Limb (tissue), 2 donors: ENCODE data around the gene NPPA.

Experiments used
- DNase-seq, 2 donors: peaks; one replicate each; pipeline ENCODE4 v3.0.0-alpha.2; 2016; ENCODE audit errors: extremely low spot score in 2 of 2

The NPPA gene

DNA sequence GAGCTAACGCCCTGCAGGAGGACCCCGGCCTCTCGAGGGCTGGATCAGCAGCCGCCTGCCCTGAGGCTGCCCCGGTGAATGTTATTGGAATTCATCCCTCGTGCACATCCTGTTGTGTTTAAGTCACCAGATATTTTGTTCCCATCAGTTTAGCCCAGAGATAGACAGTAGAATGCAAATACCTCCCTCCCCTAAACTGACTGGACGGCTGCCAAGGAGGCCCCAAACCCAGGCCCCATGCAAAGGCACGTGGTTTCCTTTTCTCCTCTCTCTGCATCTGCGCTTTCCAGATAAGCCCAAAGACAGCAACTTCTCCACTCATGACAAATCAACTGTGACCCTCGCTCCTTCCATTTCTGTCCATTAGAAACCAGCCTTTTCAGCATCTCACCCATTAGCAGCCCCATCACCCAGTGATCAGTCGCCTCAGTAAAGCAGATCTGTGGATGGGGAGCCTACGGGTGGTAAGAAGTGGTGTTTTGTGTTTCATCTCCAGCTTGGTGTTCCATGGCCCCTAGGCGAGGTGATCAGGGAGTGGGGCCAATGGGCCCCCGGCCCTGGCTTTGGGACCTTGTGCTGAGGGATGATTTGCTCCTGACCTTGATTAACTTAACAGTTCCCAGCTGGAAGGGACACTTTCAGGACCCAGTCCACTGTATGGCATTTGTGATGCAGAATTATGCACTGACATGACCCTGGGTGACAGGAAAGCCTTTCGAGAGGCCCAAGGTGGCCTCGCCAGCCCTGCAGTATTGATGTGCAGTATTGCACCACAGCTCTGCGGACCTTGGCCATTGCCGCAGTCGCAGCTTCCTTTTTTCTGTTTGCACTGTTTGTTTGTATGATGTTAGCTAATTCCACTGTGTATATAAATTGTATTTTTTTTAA is 5.2 kb downstream of the NPPA start:
- DNase-seq, result peak; percentile 39 to 63

DNA sequence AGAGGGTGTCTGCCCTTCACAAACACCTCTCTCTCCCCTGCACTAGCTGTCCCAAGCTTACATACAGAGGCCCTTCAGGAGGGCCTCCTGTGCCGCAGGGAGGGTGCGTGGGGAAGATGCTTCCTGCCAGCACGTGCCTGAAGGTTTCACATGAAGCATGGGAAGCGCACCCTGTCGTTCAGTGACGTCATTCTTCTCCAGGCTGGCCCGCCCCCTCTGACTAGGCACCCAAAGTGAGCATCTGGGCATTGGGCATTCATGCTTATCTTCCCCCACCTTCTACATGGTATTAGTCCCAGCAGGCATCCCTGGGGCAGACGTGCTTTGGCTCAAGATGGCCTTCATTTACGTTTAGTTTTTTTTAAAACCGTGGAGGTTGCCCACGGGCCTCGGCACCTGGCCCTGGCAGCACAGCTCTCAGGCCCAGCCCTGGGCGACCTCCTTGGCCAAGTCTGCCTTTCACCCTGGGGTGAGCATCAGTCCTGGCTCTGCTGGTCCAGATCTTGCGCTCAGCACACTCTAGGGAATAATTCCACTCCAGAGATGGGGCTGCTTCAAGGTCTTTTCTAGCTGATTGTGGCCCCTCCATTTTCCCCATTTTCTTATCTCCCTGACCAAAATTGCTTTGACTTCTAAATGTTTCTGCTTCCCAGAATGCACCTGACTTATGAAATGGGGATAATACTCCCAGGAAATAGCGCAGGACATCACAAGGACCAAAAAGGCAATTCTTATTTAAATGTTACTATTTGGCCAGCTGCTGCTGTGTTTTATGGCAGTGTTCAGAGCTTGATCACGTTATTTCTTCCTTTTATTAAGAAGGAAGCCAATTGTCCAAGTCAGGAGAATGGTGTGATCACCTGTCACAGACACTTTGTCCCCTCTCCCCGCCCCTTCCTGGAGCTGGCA is 6.1 kb downstream of the NPPA start:
- DNase-seq, result no peak

DNA sequence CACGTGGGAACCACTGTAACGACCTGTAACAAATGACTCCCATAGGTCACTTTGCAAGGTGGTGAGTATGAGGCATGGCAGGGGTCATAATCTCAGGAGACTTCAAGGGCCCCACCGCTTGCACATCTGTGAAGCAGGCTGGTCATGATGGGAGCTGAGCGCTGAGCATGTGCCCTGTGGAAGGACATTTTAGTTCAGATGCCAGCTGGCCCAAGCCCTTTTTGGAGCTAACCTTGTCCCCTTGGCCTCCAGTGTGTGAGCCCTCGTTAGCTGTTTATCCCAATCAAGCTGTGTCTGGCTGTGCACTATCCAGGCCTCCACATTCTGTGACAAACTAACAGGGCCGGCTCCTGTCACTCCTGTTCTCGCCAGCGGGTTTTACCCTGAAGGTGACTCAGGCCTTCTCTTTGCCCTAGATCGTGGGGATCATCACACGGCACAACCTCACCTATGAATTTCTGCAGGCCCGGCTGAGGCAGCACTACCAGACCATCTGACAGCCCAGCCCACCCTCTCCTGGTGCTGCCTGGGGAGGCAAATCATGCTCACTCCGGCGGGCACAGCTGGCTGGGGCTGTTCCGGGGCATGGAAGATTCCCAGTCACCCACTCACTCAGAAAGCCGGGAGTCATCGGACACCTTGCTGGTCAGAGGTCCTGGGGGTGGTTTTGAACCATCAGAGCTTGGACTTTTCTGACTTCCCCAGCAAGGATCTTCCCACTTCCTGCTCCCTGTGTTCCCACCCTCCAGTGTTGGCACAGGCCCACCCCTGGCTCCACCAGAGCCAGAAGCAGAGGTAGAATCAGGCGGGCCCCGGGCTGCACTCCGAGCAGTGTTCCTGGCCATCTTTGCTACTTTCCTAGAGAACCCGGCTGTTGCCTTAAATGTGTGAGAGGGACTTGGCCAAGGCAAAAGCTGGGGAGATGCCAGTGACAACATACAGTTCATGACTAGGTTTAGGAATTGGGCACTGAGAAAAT is 7.6 kb downstream of the NPPA start:
- DNase-seq, result no peak

DNA sequence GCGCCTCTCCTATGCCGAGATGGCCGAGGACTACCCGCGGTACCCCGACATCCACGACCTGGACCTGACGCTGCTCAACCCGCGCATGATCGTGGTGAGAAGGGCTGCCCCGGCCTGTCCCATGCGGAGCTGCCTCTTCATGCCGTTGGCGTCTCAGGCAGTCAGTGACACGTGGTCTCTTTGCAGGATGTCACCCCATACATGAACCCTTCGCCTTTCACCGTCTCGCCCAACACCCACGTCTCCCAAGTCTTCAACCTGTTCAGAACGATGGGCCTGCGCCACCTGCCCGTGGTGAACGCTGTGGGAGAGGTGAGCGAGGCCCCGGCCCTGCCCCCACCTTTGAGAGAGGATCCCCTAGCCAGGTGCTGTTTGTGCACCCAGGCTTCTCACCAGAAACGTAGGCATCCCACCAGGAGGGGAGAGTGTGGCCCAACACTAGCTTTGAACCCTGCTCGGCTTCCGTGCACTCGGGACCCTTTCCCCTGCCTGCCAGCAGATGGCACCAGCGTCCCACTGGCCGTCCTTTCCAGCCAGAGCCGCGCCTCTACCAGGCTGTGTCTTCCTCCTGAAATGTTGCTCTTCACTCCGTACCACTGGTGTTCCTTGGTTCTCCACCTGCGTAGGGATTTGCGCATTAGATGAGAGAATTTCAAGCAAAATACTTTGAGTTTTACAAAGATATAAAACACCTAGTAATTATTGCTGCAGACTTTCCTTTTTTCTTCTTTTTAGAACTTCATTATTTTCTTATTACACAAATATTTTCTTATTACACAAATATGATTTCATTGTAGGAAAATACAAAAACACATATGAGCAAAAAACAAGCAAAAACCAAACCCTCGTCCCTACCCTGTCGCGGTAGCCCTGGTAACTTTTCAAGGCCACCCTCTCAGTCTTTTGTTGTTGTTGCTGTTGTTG is 9.0 kb downstream of the NPPA start:
- peak; percentile 79 to 87 for DNase-seq

DNA sequence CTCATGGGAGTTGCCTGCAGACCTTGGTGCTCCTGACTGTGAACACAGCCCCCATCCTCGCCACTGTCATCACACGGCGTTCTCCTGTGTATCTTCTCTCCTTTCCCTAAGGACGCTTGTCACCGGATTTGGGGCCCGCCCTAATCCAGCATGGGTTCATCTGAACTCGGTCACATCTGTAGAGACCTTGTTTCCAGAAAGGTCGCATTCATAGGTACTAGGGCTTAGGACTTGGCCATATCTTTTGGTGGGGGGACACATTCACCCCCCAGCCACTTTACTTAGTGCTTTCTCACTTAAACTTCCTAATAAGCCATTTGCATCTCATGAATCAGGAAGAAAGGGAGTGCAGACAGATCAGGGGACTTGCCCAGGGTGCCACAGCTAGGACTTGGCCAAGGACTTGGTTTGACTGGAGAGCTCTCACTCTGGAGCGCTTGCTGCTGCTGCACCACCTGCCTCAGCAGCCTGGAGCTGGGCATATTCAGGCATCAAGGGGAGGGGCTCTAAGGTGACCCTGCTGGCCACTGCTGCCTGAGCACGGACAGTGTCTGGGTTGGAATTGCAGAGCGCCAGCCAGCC is 9.7 kb downstream of the NPPA start:
- DNase-seq, result no peak

DNA sequence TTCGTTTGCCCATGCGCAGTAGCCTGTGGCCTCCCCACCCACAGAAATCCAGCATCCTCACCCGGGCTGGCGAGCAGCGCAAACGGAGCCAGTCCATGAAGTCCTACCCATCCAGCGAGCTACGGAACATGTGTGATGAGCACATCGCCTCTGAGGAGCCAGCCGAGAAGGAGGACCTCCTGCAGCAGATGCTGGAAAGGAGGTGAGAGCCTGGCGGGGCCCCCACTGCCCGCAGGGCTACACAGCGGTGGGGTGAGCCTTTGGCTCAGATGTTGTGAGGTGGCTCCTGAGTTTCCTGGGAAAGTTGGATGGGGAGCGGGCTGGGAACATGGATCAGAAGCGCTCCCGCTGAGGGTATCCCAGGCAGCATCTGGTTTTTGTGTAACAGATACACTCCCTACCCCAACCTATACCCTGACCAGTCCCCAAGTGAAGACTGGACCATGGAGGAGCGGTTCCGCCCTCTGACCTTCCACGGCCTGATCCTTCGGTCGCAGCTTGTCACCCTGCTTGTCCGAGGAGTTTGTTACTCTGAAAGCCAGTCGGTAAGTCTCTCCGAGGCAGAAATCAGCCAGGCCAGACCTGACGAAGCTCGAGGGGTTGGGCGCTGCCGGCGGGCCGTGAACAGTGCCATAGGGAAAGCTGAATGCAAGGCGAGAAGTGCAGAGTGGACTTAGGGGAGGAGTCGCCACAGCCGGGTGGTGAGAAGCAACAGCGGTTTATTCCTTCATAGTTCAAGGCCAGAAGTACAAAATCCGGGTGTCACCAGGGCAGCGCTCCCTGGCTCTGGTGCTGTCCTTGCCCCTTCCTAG is 10.4 kb downstream of the NPPA start:
- DNase-seq, result no peak

DNA sequence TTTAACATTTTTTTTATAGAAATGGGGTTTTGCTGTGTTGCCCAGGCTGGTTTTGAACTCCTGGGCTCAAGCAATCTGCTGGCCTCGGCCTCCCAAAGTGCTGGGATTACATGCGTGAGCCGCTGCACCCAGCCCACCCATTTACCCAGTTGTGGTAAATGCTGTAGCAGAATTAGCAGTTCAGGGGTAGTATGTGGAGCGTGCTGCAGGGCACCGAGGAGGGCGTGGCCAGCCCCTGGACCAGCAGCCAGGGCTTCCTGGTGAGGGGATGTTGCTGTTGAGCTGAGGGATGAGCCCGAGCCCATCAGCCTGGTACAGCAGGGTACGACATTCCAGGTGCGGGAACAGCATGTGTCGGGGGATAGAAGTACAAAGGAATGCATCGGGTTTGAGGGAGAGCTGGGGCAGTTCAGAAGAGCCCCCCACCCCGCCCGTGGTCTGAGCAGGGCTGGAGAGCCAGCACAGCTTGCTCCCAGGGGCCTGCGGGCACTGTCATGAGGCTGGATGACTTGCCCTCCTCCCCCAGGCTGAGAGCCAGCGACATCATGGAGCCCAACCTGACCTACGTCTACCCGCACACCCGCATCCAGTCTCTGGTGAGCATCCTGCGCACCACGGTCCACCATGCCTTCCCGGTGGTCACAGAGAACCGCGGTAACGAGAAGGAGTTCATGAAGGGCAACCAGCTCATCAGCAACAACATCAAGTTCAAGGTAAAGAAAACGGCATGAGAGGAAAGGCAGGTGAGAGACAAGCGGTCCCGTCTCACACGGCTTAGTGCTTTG is 11.9 kb downstream of the NPPA start:
- DNase-seq, result no peak

DNA sequence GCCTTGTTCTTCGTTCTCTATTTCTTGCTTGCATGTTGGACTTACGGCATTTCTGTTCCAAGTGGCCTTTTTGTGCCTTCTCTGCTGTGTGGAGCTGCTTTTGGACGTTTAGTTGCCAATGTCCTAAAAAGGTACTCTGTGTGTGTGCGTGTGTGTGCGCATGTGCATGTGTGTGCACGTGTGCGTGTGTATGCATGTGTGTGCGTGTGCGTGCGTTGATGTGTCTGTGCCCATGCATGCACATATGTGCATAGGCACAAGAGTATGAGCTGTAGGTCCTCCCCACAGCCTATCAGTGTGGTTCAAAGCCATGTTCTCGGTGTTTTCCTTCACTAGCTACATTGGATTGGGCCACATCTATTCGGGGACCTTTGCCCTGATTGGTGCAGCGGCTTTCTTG is 13.7 kb downstream of the NPPA start:
- no peak for DNase-seq

DNA sequence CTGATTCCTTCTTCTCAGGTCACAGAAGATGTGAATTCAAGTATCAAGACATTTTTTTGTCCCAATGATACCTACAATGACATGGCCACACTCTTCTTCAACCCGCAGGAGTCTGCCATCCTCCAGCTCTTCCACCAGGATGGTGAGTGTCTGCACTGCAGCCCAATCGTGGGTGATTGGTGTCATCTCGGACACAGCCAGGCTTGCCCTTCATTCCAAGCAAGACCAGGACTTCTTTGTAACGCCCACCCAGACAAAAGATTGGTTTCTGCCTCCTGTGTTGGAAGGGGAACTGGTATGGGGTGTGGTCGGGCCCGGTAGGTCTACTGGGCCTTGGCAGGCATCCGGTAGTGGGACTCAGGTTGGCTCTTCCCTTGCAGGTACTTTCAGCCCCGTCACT is 14.1 kb downstream of the NPPA start:
- no peak for DNase-seq

DNA sequence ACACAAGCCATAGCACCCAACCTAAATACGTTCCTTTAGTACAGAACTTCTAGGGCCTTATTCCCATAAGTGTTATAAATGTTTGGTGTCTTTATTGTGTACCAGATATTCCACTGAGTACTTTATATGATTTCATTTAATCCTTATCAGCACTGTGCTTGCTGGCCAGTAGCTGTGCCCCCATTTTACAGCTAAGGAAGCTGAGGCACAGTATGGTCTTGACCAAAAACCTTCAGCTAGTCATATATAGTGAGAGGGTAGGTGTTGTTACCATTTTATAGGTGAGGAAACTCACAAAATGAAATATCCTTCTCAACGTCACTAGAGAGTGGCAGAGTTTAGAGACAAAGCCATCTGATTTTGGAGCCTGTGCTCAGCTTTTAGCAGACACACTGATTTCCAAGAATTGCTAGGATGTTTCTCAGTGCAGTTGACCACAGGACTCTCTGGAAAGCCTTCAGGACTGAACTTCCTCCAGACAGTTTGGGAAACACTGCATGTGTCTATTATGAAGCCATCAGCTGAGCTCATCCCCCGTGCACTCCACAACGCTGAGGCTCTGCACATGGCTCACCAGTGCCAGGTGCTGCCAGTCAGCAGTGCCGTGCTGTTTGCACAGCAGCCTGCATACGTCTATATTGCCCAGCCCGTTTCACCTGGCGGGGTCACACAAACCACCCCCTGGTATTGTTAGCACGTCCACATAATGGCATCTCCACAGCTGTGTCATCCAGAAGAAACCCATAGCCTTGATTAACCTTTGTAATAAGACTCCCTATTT is 15.4 kb downstream of the NPPA start:
- DNase-seq, result no peak

DNA sequence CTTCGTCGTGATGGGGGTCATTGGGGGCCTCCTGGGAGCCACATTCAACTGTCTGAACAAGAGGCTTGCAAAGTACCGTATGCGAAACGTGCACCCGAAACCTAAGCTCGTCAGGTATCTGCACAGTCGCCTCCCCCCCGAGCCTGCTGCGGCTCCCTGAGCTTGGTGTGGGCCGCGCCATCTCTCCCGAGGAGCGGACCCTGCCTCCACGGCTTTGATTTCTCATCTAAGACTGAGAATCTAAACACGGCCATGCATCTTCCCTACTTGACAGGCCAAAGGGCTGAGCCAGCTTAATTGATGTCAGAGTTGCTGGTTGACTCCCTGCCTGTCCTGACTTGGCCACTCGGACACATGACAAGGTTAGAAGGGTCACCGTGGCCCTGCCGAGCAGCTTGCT is 19.1 kb downstream of the NPPA start:
- DNase-seq, result no peak

DNA sequence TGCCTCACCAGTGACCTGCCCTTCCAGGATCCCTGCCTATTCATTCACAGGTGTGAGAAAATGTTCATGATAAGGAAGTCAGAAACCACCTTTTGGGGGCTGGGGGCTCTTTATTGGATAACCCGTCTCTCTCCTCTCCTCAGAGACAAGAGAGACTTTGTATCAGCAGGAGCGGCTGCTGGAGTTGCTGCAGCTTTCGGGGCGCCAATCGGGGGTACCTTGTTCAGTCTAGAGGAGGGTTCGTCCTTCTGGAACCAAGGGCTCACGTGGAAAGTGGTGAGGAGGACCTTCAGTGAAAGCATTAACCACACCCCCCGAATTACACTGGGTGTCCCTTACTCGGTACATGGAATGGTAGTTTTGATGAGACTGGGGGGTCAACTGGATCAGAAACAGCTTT is 20.6 kb downstream of the NPPA start:
- no peak for DNase-seq

DNA sequence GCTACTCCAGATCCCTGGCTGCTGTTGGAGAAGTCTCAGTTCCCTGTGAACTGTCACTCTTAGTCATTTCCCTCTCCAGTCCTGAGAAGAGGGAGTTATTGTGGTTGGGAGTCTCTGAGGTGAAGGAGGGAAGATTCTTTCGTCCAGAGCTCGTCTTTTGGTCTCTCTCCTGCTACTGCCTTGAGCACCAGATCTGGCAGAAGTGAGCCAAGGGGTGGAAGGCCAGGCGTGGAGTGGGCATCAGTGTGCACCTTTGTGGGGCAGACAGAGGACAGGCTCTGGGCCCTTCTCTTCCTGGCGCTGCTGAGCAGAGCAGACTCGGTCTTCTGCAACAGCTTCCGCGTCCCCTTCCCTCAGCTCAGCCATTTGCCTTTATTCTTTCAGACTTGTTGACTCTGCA is 22.5 kb downstream of the NPPA start:
- no peak for DNase-seq

DNA sequence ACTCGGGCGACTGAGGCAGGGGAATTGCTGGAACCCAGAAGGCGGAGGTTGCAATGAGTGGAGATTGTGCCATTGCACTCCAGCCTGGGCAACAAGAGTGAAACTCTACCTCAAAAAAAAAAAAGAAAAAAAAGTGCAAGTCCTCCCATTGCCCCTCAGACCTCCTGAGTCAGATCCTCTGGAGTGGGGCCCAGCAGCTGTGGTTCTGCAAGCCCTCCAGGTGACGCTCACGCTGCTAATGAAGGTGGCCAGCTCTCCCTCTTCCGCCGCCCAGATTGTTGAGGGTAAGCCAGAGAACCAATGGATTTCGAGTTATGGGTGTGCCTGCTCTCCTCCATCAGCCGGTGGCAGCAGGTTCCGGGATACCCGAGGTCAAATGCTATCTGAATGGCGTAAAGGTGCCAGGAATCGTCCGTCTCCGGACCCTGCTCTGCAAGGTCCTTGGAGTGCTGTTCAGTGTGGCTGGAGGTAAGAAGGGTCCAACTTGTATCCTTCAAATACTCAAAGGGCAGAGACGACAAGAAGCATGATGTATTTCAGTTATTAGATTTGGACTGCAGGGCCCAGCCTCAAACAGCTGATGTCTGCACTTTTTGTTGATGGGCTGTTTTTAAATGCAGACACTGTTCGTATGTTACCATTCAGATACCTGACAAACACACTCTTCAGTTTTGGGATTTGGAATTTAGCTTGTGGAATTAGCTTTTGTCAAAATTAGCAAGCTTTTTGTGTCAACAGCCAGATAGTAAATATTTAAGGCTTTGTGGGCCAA is 24.0 kb downstream of the NPPA start:
- no peak for DNase-seq

DNA sequence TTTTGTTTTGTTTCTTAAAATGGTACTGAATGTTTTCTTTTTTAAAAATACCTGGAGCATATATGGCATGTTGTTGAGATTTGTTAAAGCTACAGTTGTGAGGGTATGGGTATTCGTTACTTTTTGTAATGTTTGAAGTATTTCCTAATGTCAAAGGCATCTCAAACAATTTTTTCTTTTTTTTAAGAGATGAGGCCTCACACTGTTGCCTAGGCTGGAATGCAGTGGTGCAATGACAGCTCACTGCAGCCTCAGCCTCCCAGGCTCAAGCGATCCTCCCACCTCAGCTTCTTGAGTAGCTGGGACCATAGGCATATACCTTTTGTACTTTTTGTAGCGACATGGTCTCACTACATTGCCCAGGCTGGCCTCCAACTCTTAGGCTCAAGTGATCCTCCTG is 25.5 kb downstream of the NPPA start:
- DNase-seq, result no peak

DNA sequence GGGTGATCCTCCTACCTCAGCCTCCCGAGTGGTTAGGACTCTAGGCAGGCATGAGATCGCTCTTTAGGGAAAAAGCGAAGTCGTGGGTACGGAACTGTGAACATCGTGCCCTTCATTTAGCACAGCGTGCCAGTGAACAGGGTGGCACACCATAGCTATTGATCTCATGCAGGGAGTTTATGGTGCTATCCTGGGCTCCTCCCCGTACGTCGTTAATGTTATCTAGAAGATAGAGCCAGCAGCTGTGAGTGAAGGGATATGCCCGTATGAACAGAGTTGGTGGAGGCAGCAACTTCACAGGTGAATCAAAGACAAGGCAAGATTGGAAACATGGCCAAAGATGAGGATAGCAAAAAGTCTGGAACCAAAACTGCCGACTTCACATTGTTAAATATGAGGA is 30.4 kb downstream of the NPPA start:
- DNase-seq, result no peak

DNA sequence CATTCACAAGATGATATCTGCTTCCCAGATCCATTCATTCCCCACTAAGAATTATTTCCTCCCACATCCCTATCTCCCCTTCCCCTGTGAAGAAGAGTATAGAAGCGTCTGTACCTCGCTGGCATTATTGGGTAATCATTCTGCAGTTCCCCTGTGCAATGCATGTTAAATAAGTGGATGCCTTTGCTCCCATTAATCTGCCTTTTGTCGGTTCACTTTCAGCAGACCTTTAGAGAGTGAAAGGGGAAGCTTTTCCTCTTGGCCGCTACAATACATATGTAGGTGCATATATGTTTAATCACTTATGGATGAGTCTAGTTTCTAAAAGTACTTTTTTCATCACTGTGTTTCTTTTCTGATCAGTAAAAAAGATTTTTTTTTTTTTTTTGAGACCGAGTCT is 34.6 kb downstream of the NPPA start:
- DNase-seq, result no peak
